T47D (cell line): Measurements from ENCODE around the gene AXIN1.
"Not testable (repeated sequence)": the region's sequence is repeated elsewhere in the genome, so short reads cannot be mapped to it uniquely, and the experiment has no call there.

Experiments
- DNase-seq, 2 experiments: peaks; one replicate each; pipeline versions ENCODE4 v3.0.0 to v3.0.0-alpha.2; 2011 to 2012; ENCODE audit warnings: low read depth in 1 of 2, low spot score in 1 of 2
- JUND ChIP-seq: IDR thresholded peaks from 2 replicates; pipeline ENCODE4 v1.6.1; 2012; ENCODE audit warnings: low read depth
- in situ Hi-C: cut with HindIII; loops from 2 replicates; pipeline ENCODE4 v1.10.0; 2016; ENCODE audit warnings: low sequenced_read_pairs, low pct_unique_long_range_greater_than_20kb

Gene AXIN1

GRCh38 chr16:391885-392335, 39.4 kb upstream of the AXIN1 start:
- no peak for TF ChIP-seq JUND
- DNase-seq: peak in 1 of 2 experiments; percentile 72
- in situ Hi-C loops: no loop called here

GRCh38 chr16:389352-389751, 36.8 kb upstream of the AXIN1 start:
- DNase-seq: no peak
- in situ Hi-C loops: no loop called here
- TF ChIP-seq JUND: no peak

DNA sequence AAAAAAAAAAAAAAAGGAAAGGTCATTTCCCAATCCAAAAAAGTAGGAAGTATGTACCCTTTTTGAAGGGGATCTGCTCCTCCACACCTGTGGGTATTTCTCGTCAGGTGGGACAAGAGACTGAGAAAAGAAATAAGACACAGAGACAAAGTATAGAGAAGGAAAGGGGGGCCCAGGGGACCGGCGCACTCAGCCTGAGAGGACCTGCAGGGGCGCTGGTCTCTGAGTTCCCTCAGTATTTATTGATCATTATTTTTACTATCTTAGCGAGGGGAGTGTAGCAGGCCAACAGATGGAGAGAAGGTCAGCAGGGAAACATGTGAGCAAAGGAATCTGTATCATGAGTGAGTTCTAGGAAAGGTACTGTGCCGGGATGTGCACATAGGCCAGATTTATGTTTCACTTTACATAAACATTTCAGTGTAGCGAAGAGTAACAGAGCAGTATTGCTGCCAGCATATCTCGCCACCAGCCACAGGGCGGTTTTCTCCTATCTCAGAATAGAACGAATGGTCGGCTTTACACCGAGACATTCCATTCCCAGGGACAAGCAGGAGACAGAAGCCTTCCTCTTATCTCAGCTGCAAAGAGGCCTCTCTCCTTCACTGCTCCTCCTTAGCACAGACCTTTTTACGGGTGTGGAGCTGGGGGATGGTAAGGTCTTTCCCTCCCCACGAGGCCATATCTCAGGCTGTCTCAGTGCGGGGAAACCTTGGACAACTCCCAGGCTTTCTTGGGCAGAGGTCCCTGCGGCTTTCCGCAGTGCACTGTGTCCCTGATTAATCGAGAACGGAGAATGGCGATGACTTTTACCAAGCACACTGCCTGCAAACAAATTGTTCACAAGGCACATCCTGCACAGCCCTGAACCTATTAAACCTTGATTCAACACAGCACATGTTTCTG, 35.5 kb upstream of the AXIN1 start:
- DNase-seq, in situ Hi-C loops: not testable (repeated sequence)

DNA sequence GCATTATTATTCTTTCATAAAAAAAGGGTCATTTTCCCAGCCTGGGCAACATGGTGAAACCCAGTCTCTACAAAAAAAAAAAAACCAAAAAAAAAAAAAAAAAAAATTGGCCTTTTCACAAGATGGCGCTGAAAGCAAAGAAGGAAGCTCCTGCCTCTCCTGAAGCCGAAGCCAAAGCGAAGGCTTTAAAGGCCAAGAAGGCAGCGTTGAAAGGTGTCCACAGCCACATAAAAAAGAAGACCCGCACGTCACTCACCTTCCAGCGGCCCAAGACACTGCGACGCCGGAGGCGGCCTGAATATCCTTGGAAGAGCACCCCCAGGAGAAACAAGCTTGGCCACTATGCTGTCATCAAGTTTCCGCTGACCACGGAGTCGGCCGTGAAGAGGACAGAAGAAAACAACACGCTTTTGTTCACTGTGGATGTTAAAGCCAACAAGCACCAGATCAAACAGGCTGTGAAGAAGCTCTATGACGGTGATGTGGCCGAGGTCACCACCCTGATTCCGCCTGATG, 34.2 kb upstream of the AXIN1 start:
- in situ Hi-C loops: no loop called here
- TF ChIP-seq JUND: no peak
- peak in 1 of 2 experiments; percentile 37 for DNase-seq

- in situ Hi-C loops: no loop called here
- peak in 1 of 2 experiments; percentile 94 for DNase-seq
- TF ChIP-seq JUND: no peak
Observed at GRCh38 chr16:383326-384051, 31.0 kb upstream of the AXIN1 start.

DNA sequence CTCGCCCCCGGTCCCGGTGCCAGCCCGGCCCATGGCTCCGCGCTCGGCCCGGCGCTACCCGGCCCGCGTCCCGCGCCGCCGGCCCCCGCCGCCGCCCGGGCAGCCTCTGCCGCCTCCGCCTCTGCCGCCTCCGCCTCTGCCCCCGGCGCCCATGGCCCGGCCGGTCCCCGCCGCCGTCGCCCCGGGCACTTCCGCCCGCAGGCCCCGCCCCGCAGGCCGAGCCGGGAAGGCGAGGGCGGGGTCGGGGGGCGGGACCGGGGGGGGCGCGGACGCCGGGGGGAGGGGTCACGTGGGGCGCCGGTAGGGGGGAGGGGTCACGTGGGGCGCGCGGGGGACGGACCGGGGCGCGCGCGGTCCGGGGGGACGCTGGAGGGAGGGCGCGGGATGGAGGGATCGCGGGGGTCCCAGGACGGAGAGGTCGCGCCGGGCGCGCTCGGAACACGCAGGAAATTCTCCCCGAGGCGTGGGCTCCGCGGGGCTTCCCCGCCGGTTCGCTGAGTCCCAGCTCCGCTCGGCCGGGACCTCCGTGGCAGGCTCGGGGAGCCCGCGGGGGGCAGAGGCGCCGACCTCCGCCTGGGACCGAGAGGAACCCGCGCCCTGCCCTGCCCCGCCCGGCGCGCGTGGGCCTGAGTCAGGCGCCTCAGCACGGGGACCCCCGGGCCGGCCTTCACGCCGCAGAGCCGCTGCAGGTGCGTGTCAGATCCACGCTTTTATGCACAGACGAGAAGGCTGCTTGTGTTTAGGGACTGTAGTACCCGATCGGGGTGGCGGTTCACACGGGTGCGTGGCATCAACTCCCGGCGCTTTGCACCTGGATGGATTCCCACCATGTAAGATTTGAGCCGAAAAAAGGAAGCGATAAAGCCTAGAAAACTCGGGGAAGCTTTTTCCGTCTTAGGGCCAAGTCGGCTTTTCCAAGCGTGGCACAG, 29.5 kb upstream of the AXIN1 start, which contains the start of gene PGAP6:
PGAP6 (minus strand) TSS at position 190 of the 929 bp plus-strand sequence; CDS start at position 33, 157 bp downstream.
- in situ Hi-C loops: no loop called here
- peak in 1 of 2 experiments; percentile 76 for DNase-seq

DNA sequence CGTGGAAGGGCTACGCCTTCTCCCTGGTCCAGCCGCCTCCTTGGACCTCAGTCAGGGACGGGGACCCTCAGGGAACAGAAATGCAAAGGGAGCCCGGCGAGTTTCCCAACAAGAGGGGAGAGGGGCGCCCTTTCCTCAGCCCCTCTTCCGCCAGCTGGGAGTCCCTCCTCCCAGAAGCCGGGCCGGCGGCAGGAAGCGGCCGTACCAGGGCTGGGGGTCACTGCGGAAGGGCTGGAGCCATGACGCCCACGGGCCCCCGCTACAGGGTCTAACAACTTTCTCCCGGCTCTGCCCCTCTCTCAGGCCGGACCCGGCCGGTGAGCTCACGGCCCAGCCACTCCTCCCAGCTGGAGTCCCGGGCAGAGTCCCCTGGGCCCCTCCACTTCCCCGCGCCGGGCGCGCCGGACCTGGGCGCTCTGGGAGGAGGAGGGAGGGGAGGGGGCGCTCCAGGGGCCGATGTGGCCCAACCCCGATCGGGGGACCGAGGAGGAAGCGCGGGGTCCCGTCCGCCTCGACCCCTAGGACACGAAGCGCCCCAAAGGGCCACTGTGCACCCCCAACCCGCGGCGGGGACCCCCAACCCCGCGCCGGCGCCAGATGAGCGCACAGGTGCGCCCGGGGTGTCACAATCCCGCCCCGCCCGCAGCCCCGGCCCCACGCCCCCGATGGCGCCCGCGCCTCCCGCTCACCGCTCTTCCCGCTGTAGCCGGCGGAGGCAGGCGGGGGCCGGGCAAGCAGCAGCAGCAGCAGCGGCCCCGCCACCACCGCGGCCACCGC, 28.7 kb upstream of the AXIN1 start:
- in situ Hi-C loops: no loop called here
- no peak for TF ChIP-seq JUND
- no peak for DNase-seq

More for the DNA sequence above, 29.5 kb upstream of the AXIN1 start, which contains the start of gene PGAP6:
- TF ChIP-seq JUND: no peak

- in situ Hi-C loops: no loop called here
Observed at GRCh38 chr16:380762-381011, 28.2 kb upstream of the AXIN1 start.

GRCh38 chr16:379961-380761, 27.6 kb upstream of the AXIN1 start:
- no peak for TF ChIP-seq JUND
- DNase-seq: no peak
- in situ Hi-C loops: no loop called here

More at GRCh38 chr16:380762-381011, 28.2 kb upstream of the AXIN1 start:
- no peak for TF ChIP-seq JUND
- DNase-seq: no peak

DNA sequence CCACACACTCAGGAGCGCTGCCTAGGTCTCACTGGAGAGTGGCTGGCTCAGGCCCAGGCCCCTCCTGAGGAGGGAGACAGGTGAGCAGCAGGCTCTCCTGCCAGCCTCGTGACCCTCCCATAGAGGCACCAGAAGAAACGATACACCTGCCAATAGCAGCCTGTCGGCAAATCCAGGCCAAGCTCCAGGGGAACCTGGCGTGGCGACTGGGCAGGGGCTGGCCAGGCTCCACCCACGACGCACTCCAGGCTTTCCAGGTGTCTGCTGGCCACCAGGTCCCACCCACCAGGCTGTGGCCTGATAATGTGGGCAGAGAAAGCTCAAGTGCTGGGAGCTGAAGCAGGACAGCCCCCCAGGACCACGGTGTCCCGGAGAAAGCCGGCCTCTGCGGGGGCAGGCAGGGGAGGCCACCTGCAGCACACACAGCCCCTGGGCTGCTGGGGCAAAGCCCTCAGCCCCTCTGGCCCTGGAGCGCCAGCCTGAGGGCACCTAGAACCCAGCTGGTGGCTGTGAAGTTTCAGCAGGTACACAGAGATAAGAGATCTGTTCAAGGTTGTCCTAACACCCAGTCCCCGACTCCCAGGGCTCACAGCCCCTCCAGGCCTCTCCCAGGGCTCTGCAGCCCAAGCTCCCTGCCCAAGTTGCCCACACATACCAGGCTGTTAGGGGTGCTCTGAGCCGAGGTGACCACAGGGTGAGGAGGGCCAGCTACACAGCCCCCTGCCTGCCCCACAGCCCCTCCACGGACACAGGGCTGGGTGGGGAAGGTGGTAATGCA, 26.8 kb upstream of the AXIN1 start:
- in situ Hi-C loops: no loop called here
- DNase-seq: peak in 1 of 2 experiments; percentile 85
- no peak for TF ChIP-seq JUND

GRCh38 chr16:378821-379182, 26.3 kb upstream of the AXIN1 start:
- no peak for DNase-seq
- in situ Hi-C loops: no loop called here
- no peak for TF ChIP-seq JUND

DNA sequence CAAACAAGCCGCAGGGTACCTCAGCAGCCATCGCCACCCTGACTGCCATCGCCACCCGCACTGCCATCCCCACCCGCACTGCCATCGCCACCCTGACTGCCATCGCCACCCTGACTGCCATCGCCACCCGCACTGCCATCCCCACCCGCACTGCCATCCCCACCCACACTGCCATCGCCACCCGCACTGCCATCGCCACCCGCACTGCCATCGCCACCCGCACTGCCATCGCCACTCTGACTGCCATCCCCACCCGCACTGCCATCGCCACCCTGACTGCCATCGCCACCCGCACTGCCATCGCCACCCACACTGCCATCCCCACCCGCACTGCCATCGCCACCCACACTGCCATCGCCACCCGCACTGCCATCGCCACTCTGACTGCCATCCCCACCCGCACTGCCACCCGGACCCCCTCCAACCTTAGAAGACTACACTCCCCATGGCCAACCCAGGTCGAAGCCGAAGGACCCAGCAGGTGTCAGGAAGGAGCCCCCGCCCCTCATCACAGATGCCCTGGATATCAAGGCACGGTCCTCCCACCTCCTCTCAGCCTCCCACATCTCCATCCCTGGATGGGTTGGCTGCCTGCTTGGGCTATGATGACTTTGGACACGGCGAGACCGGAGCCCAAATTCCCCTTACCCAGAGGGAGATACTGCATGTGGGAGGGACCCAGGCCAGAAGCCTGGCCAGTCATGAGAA, 25.7 kb upstream of the AXIN1 start:
- DNase-seq, in situ Hi-C loops: not testable (repeated sequence)
